ENCODE data around the gene ARHGAP26.

The ARHGAP26 gene

GRCh38 chr5:143244990-143245389 is 474.8 kb downstream of the ARHGAP26 start:
- WGBS = 90% methylated on average over 1 of the region's 2 CpGs

GRCh38 chr5:143245929-143246561 is 475.9 kb downstream of the ARHGAP26 start:
- H2AK5ac ChIP-seq (ENCODE audit: low read length, severe bottlenecking) = peak overlapping the region; percentile 72
- peak overlapping the region; percentile 99 for H3K27ac ChIP-seq (ENCODE audit: low read length, poor library complexity, severe bottlenecking)
- H3K27me3 ChIP-seq (ENCODE audit: control insufficient read depth in 1 of 2, insufficient read depth in 1 of 2, low read length in 2 of 2) = no peaks in the 10 kb centered on the region
- H2BK5ac ChIP-seq (ENCODE audit: low read depth, low read length, poor library complexity, severe bottlenecking) = no peak overlapping the region
- no peak overlapping the region for H3K4me3 ChIP-seq (ENCODE audit: insufficient read depth in 1 of 2, low read depth in 1 of 2, low read length in 2 of 2)
- H3K4me2 ChIP-seq (ENCODE audit: low read length, poor library complexity, severe bottlenecking) = no peak overlapping the region
- peak overlapping the region; percentile 29 to 39 for H3K18ac ChIP-seq (ENCODE audit: low read depth in 1 of 2, low read length in 2 of 2)
- peak; percentile 92 for DNase-seq
- no peak overlapping the region for H2BK15ac ChIP-seq (ENCODE audit: low read depth, poor library complexity, severe bottlenecking)
- peaks cover 2% of the 10 kb centered on the region for H3K79me1 ChIP-seq (replicated peaks; ENCODE audit: low read length, poor library complexity, severe bottlenecking)
- WGBS = 17% methylated on average over 11 of the region's 11 CpGs
- H3K4me1 ChIP-seq (ENCODE audit: control insufficient read depth, insufficient read depth, low read depth, low read length) = peaks cover 20% of the 10 kb centered on the region
- H2BK12ac ChIP-seq (ENCODE audit: low read length in 2 of 2) = peak overlapping the region; percentile 34 to 75
- peak overlapping the region; percentile 71 for H4K91ac ChIP-seq (ENCODE audit: low read length)
- H3K9ac ChIP-seq (ENCODE audit: low read length) = peak overlapping the region; percentile 92
- H3K23ac ChIP-seq (ENCODE audit: low read length in 2 of 2) = no peak overlapping the region
- H2AFZ ChIP-seq (ENCODE audit: low read depth, low read length) = no peak overlapping the region
- no peak overlapping the region for H3K14ac ChIP-seq (ENCODE audit: low read length in 2 of 2)
- H3K9me3 ChIP-seq (ENCODE audit: control insufficient read depth, low read length) = no peaks in the 10 kb centered on the region
- H3K36me3 ChIP-seq (ENCODE audit: control insufficient read depth in 1 of 2, insufficient read depth in 2 of 2, low read depth in 1 of 2, low read length in 2 of 2) = no peaks in the 10 kb centered on the region
- H4K8ac ChIP-seq (ENCODE audit: low read length) = no peak overlapping the region
- no peak overlapping the region for H3K4ac ChIP-seq (ENCODE audit: low read depth in 1 of 2, low read length in 2 of 2)
- peak overlapping the region; percentile 43 for H2BK120ac ChIP-seq (ENCODE audit: low read depth, low read length)

More at GRCh38 chr5:143244990-143245389, 474.8 kb downstream of the ARHGAP26 start:
- Histone ChIP-seq H4K8ac (ENCODE audit: low read length) (peak overlapping the region; percentile 21), H3K18ac (ENCODE audit: low read depth in 1 of 2, low read length in 2 of 2) (peak overlapping the region; percentile 89 to 94), H3K27ac (ENCODE audit: low read length, poor library complexity, severe bottlenecking) (peak overlapping the region; percentile 99), H3K4me2 (ENCODE audit: low read length, poor library complexity, severe bottlenecking) (no peak overlapping the region), H2BK12ac (ENCODE audit: low read length in 2 of 2) (peak overlapping the region; percentile 85 to 98), H3K4me1 (ENCODE audit: control insufficient read depth, insufficient read depth, low read depth, low read length) (peaks cover 20% of the 10 kb centered on the region), H3K27me3 (ENCODE audit: control insufficient read depth in 1 of 2, insufficient read depth in 1 of 2, low read length in 2 of 2) (no peaks in the 10 kb centered on the region), H3K4me3 (ENCODE audit: insufficient read depth in 1 of 2, low read depth in 1 of 2, low read length in 2 of 2) (peak overlapping the region in 1 of 2 experiments; percentile 63), H3K4ac (ENCODE audit: low read depth in 1 of 2, low read length in 2 of 2) (peak overlapping the region in 1 of 2 experiments; percentile 90), H2AFZ (ENCODE audit: low read depth, low read length) (no peak overlapping the region), H3K9ac (ENCODE audit: low read length) (peak overlapping the region; percentile 92), H2AK5ac (ENCODE audit: low read length, severe bottlenecking) (peak overlapping the region; percentile 99), H3K23ac (ENCODE audit: low read length in 2 of 2) (no peak overlapping the region), H3K79me1 (replicated peaks; ENCODE audit: low read length, poor library complexity, severe bottlenecking) (peaks cover 2% of the 10 kb centered on the region), H3K9me3 (ENCODE audit: control insufficient read depth, low read length) (no peaks in the 10 kb centered on the region), H2BK15ac (ENCODE audit: low read depth, poor library complexity, severe bottlenecking) (no peak overlapping the region), H2BK5ac (ENCODE audit: low read depth, low read length, poor library complexity, severe bottlenecking) (peak overlapping the region; percentile 49), H2BK120ac (ENCODE audit: low read depth, low read length) (peak overlapping the region; percentile 91), H3K14ac (ENCODE audit: low read length in 2 of 2) (peak overlapping the region in 1 of 2 experiments; percentile 94), H3K36me3 (ENCODE audit: control insufficient read depth in 1 of 2, insufficient read depth in 2 of 2, low read depth in 1 of 2, low read length in 2 of 2) (no peaks in the 10 kb centered on the region), H4K91ac (ENCODE audit: low read length) (peak overlapping the region; percentile 81)
- DNase-seq = peak; percentile 74

GRCh38 chr5:143247134-143247815 is 477.1 kb downstream of the ARHGAP26 start:
- DNase-seq = no peak
- Histone ChIP-seq H2BK12ac (ENCODE audit: low read length in 2 of 2) (no peak overlapping the region), H3K4ac (ENCODE audit: low read depth in 1 of 2, low read length in 2 of 2) (no peak overlapping the region), H2BK120ac (ENCODE audit: low read depth, low read length) (no peak overlapping the region), H3K27ac (ENCODE audit: low read length, poor library complexity, severe bottlenecking) (no peak overlapping the region), H2AFZ (ENCODE audit: low read depth, low read length) (no peak overlapping the region), H2BK15ac (ENCODE audit: low read depth, poor library complexity, severe bottlenecking) (peak overlapping the region; percentile 57), H3K23ac (ENCODE audit: low read length in 2 of 2) (no peak overlapping the region), H3K27me3 (ENCODE audit: control insufficient read depth in 1 of 2, insufficient read depth in 1 of 2, low read length in 2 of 2) (no peaks in the 10 kb centered on the region), H3K9me3 (ENCODE audit: control insufficient read depth, low read length) (no peaks in the 10 kb centered on the region), H3K14ac (ENCODE audit: low read length in 2 of 2) (no peak overlapping the region), H3K18ac (ENCODE audit: low read depth in 1 of 2, low read length in 2 of 2) (no peak overlapping the region), H2BK5ac (ENCODE audit: low read depth, low read length, poor library complexity, severe bottlenecking) (no peak overlapping the region), H3K36me3 (ENCODE audit: control insufficient read depth in 1 of 2, insufficient read depth in 2 of 2, low read depth in 1 of 2, low read length in 2 of 2) (no peaks in the 10 kb centered on the region), H4K8ac (ENCODE audit: low read length) (no peak overlapping the region), H3K9ac (ENCODE audit: low read length) (no peak overlapping the region), H3K4me3 (ENCODE audit: insufficient read depth in 1 of 2, low read depth in 1 of 2, low read length in 2 of 2) (no peak overlapping the region), H3K4me1 (ENCODE audit: control insufficient read depth, insufficient read depth, low read depth, low read length) (peaks cover 20% of the 10 kb centered on the region), H4K91ac (ENCODE audit: low read length) (peak overlapping the region; percentile 59), H3K4me2 (ENCODE audit: low read length, poor library complexity, severe bottlenecking) (no peak overlapping the region), H3K79me1 (replicated peaks; ENCODE audit: low read length, poor library complexity, severe bottlenecking) (peaks cover 2% of the 10 kb centered on the region), H2AK5ac (ENCODE audit: low read length, severe bottlenecking) (no peak overlapping the region)
- 95% methylated on average over 1 of the region's 1 CpG for WGBS

- no peak overlapping the region for H3K18ac ChIP-seq (ENCODE audit: low read depth in 1 of 2, low read length in 2 of 2)
- no peak overlapping the region for H2AFZ ChIP-seq (ENCODE audit: low read depth, low read length)
- H2BK120ac ChIP-seq (ENCODE audit: low read depth, low read length) = no peak overlapping the region
- H4K8ac ChIP-seq (ENCODE audit: low read length) = no peak overlapping the region
- H3K9me3 ChIP-seq (ENCODE audit: control insufficient read depth, low read length) = no peaks in the 10 kb centered on the region
- no peak overlapping the region for H2BK15ac ChIP-seq (ENCODE audit: low read depth, poor library complexity, severe bottlenecking)
- H3K4me3 ChIP-seq (ENCODE audit: insufficient read depth in 1 of 2, low read depth in 1 of 2, low read length in 2 of 2) = no peak overlapping the region
- no CpG with 5 or more reads among the region's 3 CpGs for WGBS
- H3K9ac ChIP-seq (ENCODE audit: low read length) = peak overlapping the region; percentile 20
- no peak overlapping the region for H4K91ac ChIP-seq (ENCODE audit: low read length)
- no peaks in the 10 kb centered on the region for H3K36me3 ChIP-seq (ENCODE audit: control insufficient read depth in 1 of 2, insufficient read depth in 2 of 2, low read depth in 1 of 2, low read length in 2 of 2)
- H3K4me2 ChIP-seq (ENCODE audit: low read length, poor library complexity, severe bottlenecking) = no peak overlapping the region
- H3K27me3 ChIP-seq (ENCODE audit: control insufficient read depth in 1 of 2, insufficient read depth in 1 of 2, low read length in 2 of 2) = no peaks in the 10 kb centered on the region
- H3K14ac ChIP-seq (ENCODE audit: low read length in 2 of 2) = no peak overlapping the region
- H2BK5ac ChIP-seq (ENCODE audit: low read depth, low read length, poor library complexity, severe bottlenecking) = no peak overlapping the region
- no peak for DNase-seq
- no peak overlapping the region for H3K23ac ChIP-seq (ENCODE audit: low read length in 2 of 2)
- no peaks in the 10 kb centered on the region for H3K79me1 ChIP-seq (replicated peaks; ENCODE audit: low read length, poor library complexity, severe bottlenecking)
- H3K4ac ChIP-seq (ENCODE audit: low read depth in 1 of 2, low read length in 2 of 2) = no peak overlapping the region
- peaks cover 15% of the 10 kb centered on the region for H3K4me1 ChIP-seq (ENCODE audit: control insufficient read depth, insufficient read depth, low read depth, low read length)
- H2AK5ac ChIP-seq (ENCODE audit: low read length, severe bottlenecking) = no peak overlapping the region
- H2BK12ac ChIP-seq (ENCODE audit: low read length in 2 of 2) = no peak overlapping the region
- no peak overlapping the region for H3K27ac ChIP-seq (ENCODE audit: low read length, poor library complexity, severe bottlenecking)
These were observed 478.2 kb downstream of the ARHGAP26 start for GRCh38 chr5:143248391-143248790.
